Measurements from ENCODE around the gene ZNF106.

DNA sequence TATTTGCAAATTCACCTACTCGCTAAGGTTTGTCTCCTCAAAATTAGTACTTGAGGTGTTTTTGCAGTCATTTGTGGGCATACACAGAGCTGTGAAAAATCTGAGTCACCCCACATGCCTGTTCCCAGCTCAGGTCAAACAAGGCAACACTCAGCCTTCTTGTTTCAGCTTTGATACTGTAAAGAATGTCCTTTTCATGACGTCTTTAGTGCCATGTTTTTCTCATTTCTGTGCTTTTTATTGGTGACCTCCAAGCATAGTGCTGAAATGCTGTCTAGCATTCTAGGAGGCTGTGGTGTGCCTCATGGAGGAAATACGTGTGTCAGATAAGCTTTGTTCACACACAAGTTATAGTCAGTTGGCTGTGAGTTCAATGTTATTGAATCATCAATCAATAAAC lies 122.8 kb downstream of the ZNF106 start:
- TF ChIP-seq POU2F2 (IDR thresholded peaks at IDR 0.05; ENCODE audit: low read depth, low read length) (no peak), POLR2AphosphoS5 (IDR thresholded peaks at IDR 0.05; ENCODE audit: low read depth, low read length) (no peak), SPI1 (IDR thresholded peaks at IDR 0.05; ENCODE audit: low read depth, low read length) (no peak)

Data from GM12891 (cell line).